ENCODE results near the gene CNN2. TPM values are rescaled to one million over a fixed set of nuclear protein-coding genes. Genes with fewer than 3 reads are reported as not detected.

Gene CNN2
- total and polyA plus RNA-seq, 2 of the 13 experiments (the other 11 are each of a cell fraction or from before 2014, with no cell fraction given) = 63.6 to 70.0 TPM

- TF ChIP-seq ZNF850 (CRISPR knock-in tag; conservative IDR thresholded peaks at IDR 0.05) (no peak), AGO1 (IDR thresholded peaks at IDR 0.05; ENCODE audit: low read depth, low read length, poor library complexity, severe bottlenecking) (no peak), SIX4 (CRISPR knock-in tag; IDR thresholded peaks at IDR 0.05) (no peak), BRCA1 (CRISPR knock-in tag; IDR thresholded peaks at IDR 0.05) (no peak), ZNF337 (CRISPR knock-in tag; IDR thresholded peaks at IDR 0.05; ENCODE audit: borderline replicate concordance, low read depth) (0 out of 2 replicates have a peak, but pooled peaks have one; percentile 30), NFKB2 (CRISPR knock-in tag; IDR thresholded peaks at IDR 0.05; ENCODE audit: borderline replicate concordance) (0 out of 2 replicates have a peak, but pooled peaks have one; percentile 63), ETV5 (CRISPR knock-in tag; IDR thresholded peaks at IDR 0.05; ENCODE audit: borderline replicate concordance) (peak; percentile 53; the same call in 1 of the 2 replicates), ZNF512B (CRISPR knock-in tag; IDR thresholded peaks at IDR 0.05; ENCODE audit: borderline replicate concordance) (no peak), CBX2 (IDR thresholded peaks at IDR 0.05; ENCODE audit: low read depth, low read length) (no peak), CBX2 (CRISPR knock-in tag; IDR thresholded peaks at IDR 0.05; ENCODE audit: low read depth) (no peak), TAF15 (IDR thresholded peaks at IDR 0.05; ENCODE audit: low read depth, low read length, poor library complexity, severe bottlenecking) (no peak), DRAP1 (CRISPR knock-in tag; IDR thresholded peaks at IDR 0.05) (peak; percentile 48; the same call in 1 of the 2 replicates), MEIS1 (CRISPR knock-in tag; IDR thresholded peaks at IDR 0.05; ENCODE audit: borderline replicate concordance) (peak; percentile 46; the same call in 1 of the 2 replicates), ZC3H4 (CRISPR knock-in tag; IDR thresholded peaks at IDR 0.05; ENCODE audit: borderline replicate concordance) (no peak), RORA (CRISPR knock-in tag; IDR thresholded peaks at IDR 0.05) (no peak), KLF12 (CRISPR knock-in tag; IDR thresholded peaks at IDR 0.05; ENCODE audit: borderline replicate concordance) (no peak), MAFK (conservative IDR thresholded peaks at IDR 0.05 in 1 of 2, IDR thresholded peaks at IDR 0.05 in 1 of 2; ENCODE audit: low read length in 2 of 2) (no peak), SAFB2 (CRISPR knock-in tag; IDR thresholded peaks at IDR 0.05; ENCODE audit: borderline replicate concordance, low read depth) (no peak), SALL1 (CRISPR knock-in tag; IDR thresholded peaks at IDR 0.05) (peak; percentile 78), ZXDC (CRISPR knock-in tag; IDR thresholded peaks at IDR 0.05) (no peak), CEBPB (IDR thresholded peaks at IDR 0.05; ENCODE audit: borderline replicate concordance, low read depth, low read length) (no peak), GMEB2 (CRISPR knock-in tag; IDR thresholded peaks at IDR 0.05; ENCODE audit: low read depth) (no peak), HDAC6 (IDR thresholded peaks at IDR 0.05; ENCODE audit: low read depth, low read length) (no peak)
These were observed 33.0 kb upstream of the CNN2 start (continued) for GRCh38 chr19:993361-993830.

All from HepG2 (cell line).